B cell (primary cell): ENCODE results near the gene ADPRH. TPM values are rescaled to one million over a fixed set of nuclear protein-coding genes. Genes with fewer than 3 reads are reported as not detected.

Source experiments
- ATAC-seq: fragments of 200-7000 bp; cut with Tn5 transposase; one replicate; pipeline ENCODE4 v1.10.0; 2021; ENCODE audit warnings: low read depth, mild to moderate bottlenecking, moderate number of reproducible peaks, moderate library complexity
- CTCF ChIA-PET: fragments of 350-600 bp; sonication (Branson Sonifier 250); formaldehyde crosslinking; loops from one replicate; lab custom pipeline; 2021; ENCODE audit warnings: antibody characterized with exemption, inconsistent platforms; lab: Charles Lee
- POLR2A ChIA-PET: fragments of 350-600 bp; sonication (Branson Sonifier 250); formaldehyde crosslinking; loops from one replicate; lab custom pipeline; 2021; ENCODE audit warnings: antibody characterized with exemption; lab: Charles Lee
- DNase-seq: peaks from one replicate; pipeline ENCODE4 v3.0.0; 2013
- H2AFZ ChIP-seq: 2 replicates; pipeline ENCODE4 v1.6.1; 2012; ENCODE audit warnings: mild to moderate bottlenecking, low read depth, low read length; ENCODE audit not compliant: insufficient read depth, poor library complexity, severe bottlenecking
- H3K27ac ChIP-seq, 2 donors: 1 replicate in 1 of 2; 2 replicates in 1 of 2; pipeline ENCODE4 v1.5.1; 2012 to 2013; ENCODE audit warnings: low read length in 2 of 2, mild to moderate bottlenecking in 2 of 2, moderate library complexity in 1 of 2
- H3K27me3 ChIP-seq, 4 experiments: fragments of 200-600 bp in 1 of 4; sonication (generic) in 1 of 4; replicated peaks in 1 of 4; 1 replicate in 2 of 4; 2 replicates in 2 of 4; pipeline versions ENCODE4 v1.6.1 to v1.7.0; 2013 to 2016; ENCODE audit warnings: low read length in 3 of 4, mild to moderate bottlenecking in 2 of 4, mixed read lengths in 1 of 4, moderate library complexity in 1 of 4; ENCODE audit not compliant: insufficient read depth in 4 of 4, control insufficient read depth in 3 of 4; ENCODE audit errors: control extremely low read depth in 1 of 4
- H3K36me3 ChIP-seq, 2 experiments: replicated peaks in 1 of 2; 1 replicate in 1 of 2; 2 replicates in 1 of 2; pipeline versions ENCODE4 v1.6.1 to v1.7.1; 2013; ENCODE audit warnings: low read length in 1 of 2; ENCODE audit not compliant: insufficient read depth in 2 of 2, control insufficient read depth in 1 of 2; ENCODE audit errors: control extremely low read depth in 1 of 2, extremely low read depth in 1 of 2
- H3K4me1 ChIP-seq, 2 donors: fragments of 200-600 bp in 1 of 2; sonication (generic) in 1 of 2; 1 replicate in 1 of 2; 2 replicates in 1 of 2; pipeline versions ENCODE4 v1.5.1 to v1.6.1; 2013 to 2017; ENCODE audit warnings: low read length in 2 of 2; ENCODE audit not compliant: control insufficient read depth in 2 of 2, insufficient read depth in 2 of 2
- H3K4me2 ChIP-seq: replicated peaks from 2 replicates; pipeline ENCODE3; 2012; ENCODE audit warnings: mild to moderate bottlenecking, low read depth, low read length; ENCODE audit not compliant: poor library complexity, severe bottlenecking
- H3K4me3 ChIP-seq, 5 experiments: fragments of 200-600 bp in 1 of 5; sonication (generic) in 1 of 5; 1 replicate in 3 of 5; 2 replicates in 2 of 5; pipeline versions ENCODE4 v1.5.1 to v1.7.0; 2011 to 2016; ENCODE audit warnings: low read length in 4 of 5, mild to moderate bottlenecking in 4 of 5, low read depth in 2 of 5, control low read depth in 1 of 5, moderate library complexity in 1 of 5; ENCODE audit not compliant: insufficient read depth in 1 of 5; ENCODE audit errors: control extremely low read depth in 1 of 5, extremely low read depth in 1 of 5
- H3K79me2 ChIP-seq: fragments of 200-600 bp; sonication (generic); one replicate; pipeline ENCODE4 v1.6.0; 2016; ENCODE audit warnings: low read length; ENCODE audit not compliant: control insufficient read depth, insufficient read depth
- H3K9ac ChIP-seq: fragments of 200-600 bp; sonication (generic); 2 replicates; pipeline ENCODE4 v1.6.1; 2017; ENCODE audit warnings: mild to moderate bottlenecking, low read length, moderate library complexity
- H3K9me3 ChIP-seq, 3 donors: one replicate each; pipeline versions ENCODE4 v1.6.1 to v1.7.1; 2013; ENCODE audit warnings: low read length in 2 of 3; ENCODE audit not compliant: control insufficient read depth in 2 of 3, insufficient read depth in 1 of 3; ENCODE audit errors: control extremely low read depth in 1 of 3
- H4K20me1 ChIP-seq: 2 replicates; pipeline ENCODE4 v1.6.0; 2012; ENCODE audit warnings: mild to moderate bottlenecking, low read length; ENCODE audit not compliant: insufficient read depth, control insufficient read depth, poor library complexity, severe bottlenecking
- H3K27ac Mint-ChIP-seq: one replicate; pipeline ENCODE4 v1.8.0; 2021; ENCODE audit warnings: mixed read lengths
- H3K27me3 Mint-ChIP-seq: one replicate; pipeline ENCODE4 v1.8.0; 2021; ENCODE audit warnings: mixed read lengths
- H3K4me1 Mint-ChIP-seq: one replicate; pipeline ENCODE4 v1.8.0; 2021; ENCODE audit warnings: mixed read lengths
- H3K4me3 Mint-ChIP-seq: one replicate; pipeline ENCODE4 v1.8.0; 2021; ENCODE audit warnings: mixed read lengths
- H3K9me3 Mint-ChIP-seq: one replicate; pipeline ENCODE4 v1.8.0; 2022; ENCODE audit warnings: mixed read lengths; ENCODE audit not compliant: insufficient read depth
- EZH2 ChIP-seq: IDR thresholded peaks from 2 replicates; pipeline ENCODE4 v1.6.1; 2012; ENCODE audit warnings: borderline replicate concordance, low read depth, mild to moderate bottlenecking, moderate library complexity, low read length; ENCODE audit not compliant: insufficient read depth, poor library complexity, severe bottlenecking
- WGBS: methylation state at CpG from one replicate; pipeline ENCODE4 v1.1.5; 2013; ENCODE audit warnings: missing lambda C conversion rate; ENCODE audit not compliant: insufficient coverage; 5-methylcytosine and 5-hydroxymethylcytosine counted together
- intact Hi-C: fragments of 100-400 bp; cut with micrococcal nuclease; formaldehyde crosslinking; loops from one replicate; pipeline ENCODE4 v1.10.0; 2022
- polyA plus RNA-seq: library from polyadenylated mRNA; depleted of rRNA; stranded (reverse); fragments of >200 nt; gene quantifications from 2 replicates; pipeline ENCODE4 v1.2.3, GENCODE V29; 2012
- total RNA-seq, 2 donors: library from RNA; stranded (reverse); fragments of 120-200 nt in 1 of 2; gene quantifications; 1 replicate in 1 of 2; 2 replicates in 1 of 2; pipeline versions ENCODE4 v1.2.3 to v1.2.4, GENCODE V29; 2013 to 2022
- TF ChIP-seq, protein P1 (sequence below): fragments of 200-600 bp; IDR thresholded peaks from one replicate; pipeline ENCODE4 v1.8.0; 2022; ENCODE audit warnings: antibody characterized with exemption, mild to moderate bottlenecking

Gene ADPRH
- total and polyA plus RNA-seq, 2 donors (not counting 1 experiment from before 2014, with no cell fraction given), result 10.0 to 24.5 TPM

- no peak for ATAC-seq
- Histone ChIP-seq H3K4me1 (no peaks in the 10 kb centered on the region), H3K9me3 (no peaks in the 10 kb centered on the region), H3K79me2 (no peaks in the 10 kb centered on the region), H3K9ac (no peak overlapping the region), H3K36me3 (no peaks in the 10 kb centered on the region), H3K27me3 (no peaks in the 10 kb centered on the region), H4K20me1 (no peaks in the 10 kb centered on the region), H3K4me2 (no peak overlapping the region), H3K27ac (no peak overlapping the region), H3K4me3 (no peak overlapping the region), H2AFZ (no peak overlapping the region)
- Mint-ChIP-seq H3K9me3 (no peaks in the 10 kb centered on the region), H3K27ac (no peak overlapping the region), H3K4me1 (peaks cover 6% of the 10 kb centered on the region), H3K27me3 (no peaks in the 10 kb centered on the region), H3K4me3 (no peak overlapping the region)
- DNase-seq, result no peak
- WGBS, result 88% methylated on average over 6 of the region's 7 CpGs
- no peak for TF ChIP-seq EZH2
- TF ChIP-seq, protein P1, sequence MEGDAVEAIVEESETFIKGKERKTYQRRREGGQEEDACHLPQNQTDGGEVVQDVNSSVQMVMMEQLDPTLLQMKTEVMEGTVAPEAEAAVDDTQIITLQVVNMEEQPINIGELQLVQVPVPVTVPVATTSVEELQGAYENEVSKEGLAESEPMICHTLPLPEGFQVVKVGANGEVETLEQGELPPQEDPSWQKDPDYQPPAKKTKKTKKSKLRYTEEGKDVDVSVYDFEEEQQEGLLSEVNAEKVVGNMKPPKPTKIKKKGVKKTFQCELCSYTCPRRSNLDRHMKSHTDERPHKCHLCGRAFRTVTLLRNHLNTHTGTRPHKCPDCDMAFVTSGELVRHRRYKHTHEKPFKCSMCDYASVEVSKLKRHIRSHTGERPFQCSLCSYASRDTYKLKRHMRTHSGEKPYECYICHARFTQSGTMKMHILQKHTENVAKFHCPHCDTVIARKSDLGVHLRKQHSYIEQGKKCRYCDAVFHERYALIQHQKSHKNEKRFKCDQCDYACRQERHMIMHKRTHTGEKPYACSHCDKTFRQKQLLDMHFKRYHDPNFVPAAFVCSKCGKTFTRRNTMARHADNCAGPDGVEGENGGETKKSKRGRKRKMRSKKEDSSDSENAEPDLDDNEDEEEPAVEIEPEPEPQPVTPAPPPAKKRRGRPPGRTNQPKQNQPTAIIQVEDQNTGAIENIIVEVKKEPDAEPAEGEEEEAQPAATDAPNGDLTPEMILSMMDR, result no peak
- POLR2A ChIA-PET, result no interaction called here
- intact Hi-C loops, result no loop called here
- CTCF ChIA-PET, result no interaction called here
Observed at GRCh38 chr3:119619094-119619493, 39.8 kb downstream of the ADPRH start.

DNA sequence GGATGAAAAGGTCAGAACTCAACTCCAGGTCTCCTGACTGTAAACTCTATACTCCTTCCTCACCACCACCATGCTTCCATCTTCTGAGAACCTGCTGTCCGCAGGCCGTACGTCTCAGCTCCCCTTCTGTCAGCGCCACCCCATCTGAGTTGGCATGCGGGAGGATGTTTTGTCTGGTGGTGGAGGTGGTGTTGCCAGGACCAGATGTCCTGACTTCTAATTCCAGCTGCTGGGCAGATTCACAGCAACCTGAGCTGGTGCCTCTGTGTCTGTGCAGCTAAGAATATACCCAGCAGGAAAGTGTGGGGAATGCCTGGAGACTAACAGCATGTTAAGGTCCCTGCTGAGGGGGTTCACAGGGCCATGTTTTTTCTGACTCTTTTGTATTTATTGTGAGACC lies 41.6 kb downstream of the ADPRH start:
- no peaks in the 10 kb centered on the region for H3K79me2 ChIP-seq
- Mint-ChIP-seq H3K27me3 (no peaks in the 10 kb centered on the region), H3K9me3 (no peaks in the 10 kb centered on the region), H3K27ac (no peak overlapping the region), H3K4me3 (no peak overlapping the region), H3K4me1 (peaks cover 10% of the 10 kb centered on the region)
- no peaks in the 10 kb centered on the region for H3K36me3 ChIP-seq
- no peaks in the 10 kb centered on the region for H3K27me3 ChIP-seq
- H3K27ac ChIP-seq, result no peak overlapping the region
- H3K4me2 ChIP-seq, result no peak overlapping the region
- no peak overlapping the region for H3K4me3 ChIP-seq
- 100% methylated on average over 5 of the region's 5 CpGs for WGBS
- no peak for TF ChIP-seq EZH2
- TF ChIP-seq, protein P1, result no peak
- CTCF ChIA-PET, result no interaction called here
- H2AFZ ChIP-seq, result no peak overlapping the region
- ATAC-seq (no peak), DNase-seq (no peak)
- POLR2A ChIA-PET, result interaction anchor here (0.9 kb wide), 1 partner anchor 18 kb away, joined by 16 read pairs; no protein-coding TSS in a partner anchor
- H3K9ac ChIP-seq, result no peak overlapping the region
- H4K20me1 ChIP-seq, result no peaks in the 10 kb centered on the region
- intact Hi-C loops, result no loop called here
- no peaks in the 10 kb centered on the region for H3K9me3 ChIP-seq
- no peaks in the 10 kb centered on the region for H3K4me1 ChIP-seq
